Gastrocnemius medialis (tissue), 4 donors: ENCODE results near the gene PFKM. TPM values are rescaled to one million over a fixed set of nuclear protein-coding genes. Genes with fewer than 3 reads are reported as not detected.

Source experiments
- ATAC-seq, 2 donors: fragments of 150-250 bp; one replicate each; pipeline ENCODE4 v1.9.1; 2016
- DNase-seq, 2 donors: peaks; one replicate each; pipeline ENCODE4 v3.0.0-alpha.2; 2019
- H3K27ac ChIP-seq, 4 donors: fragments of 200-600 bp; sonication (generic); 1 replicate in 1 of 4; 2 replicates in 3 of 4; pipeline ENCODE4 v1.5.1; 2016 to 2018; ENCODE audit warnings: mild to moderate bottlenecking in 2 of 4, moderate library complexity in 1 of 4
- H3K27me3 ChIP-seq, 3 donors: fragments of 200-600 bp; sonication (generic) in 2 of 3; 1 replicate in 1 of 3; 2 replicates in 2 of 3; pipeline versions ENCODE4 v1.5.1 to v1.6.0; 2016 to 2019; ENCODE audit warnings: mild to moderate bottlenecking in 1 of 3, moderate library complexity in 1 of 3
- H3K36me3 ChIP-seq, 2 donors: fragments of 200-600 bp; sonication (generic) in 1 of 2; one replicate each; pipeline ENCODE4 v1.5.1; 2017 to 2018
- H3K4me1 ChIP-seq, 2 donors: fragments of 200-600 bp; sonication (generic) in 1 of 2; one replicate each; pipeline ENCODE4 v1.5.1; 2016 to 2017; ENCODE audit warnings: mild to moderate bottlenecking in 2 of 2
- H3K4me3 ChIP-seq, 4 donors: fragments of 200-600 bp; sonication (generic) in 3 of 4; 1 replicate in 1 of 4; 2 replicates in 3 of 4; pipeline ENCODE4 v1.5.1; 2016 to 2019; ENCODE audit warnings: mild to moderate bottlenecking in 2 of 4
- H3K9me3 ChIP-seq, 3 donors: fragments of 200-600 bp; sonication (generic) in 2 of 3; 1 replicate in 1 of 3; 2 replicates in 2 of 3; pipeline ENCODE4 v1.5.1; 2016 to 2019
- CTCF ChIP-seq, 5 experiments: fragments of 450-650 bp in 3 of 5; fragments of 200-600 bp in 2 of 5; sonication (generic) in 2 of 5; IDR thresholded peaks in 4 of 5; conservative IDR thresholded peaks in 1 of 5; 1 replicate in 4 of 5; 2 replicates in 1 of 5; pipeline ENCODE4 v1.5.1; 2016 to 2019; ENCODE audit warnings: antibody characterized with exemption in 5 of 5, mild to moderate bottlenecking in 3 of 5, moderate library complexity in 3 of 5
- POLR2A ChIP-seq, 2 donors: fragments of 450-650 bp; IDR thresholded peaks; one replicate each; pipeline ENCODE4 v1.6.1; 2017; ENCODE audit warnings: antibody characterized with exemption in 2 of 2, mild to moderate bottlenecking in 2 of 2, moderate library complexity in 2 of 2
- in situ Hi-C, 4 donors: fragments of 200-750 bp; cut with MboI; loops; one replicate each; pipeline versions ENCODE4 v1.15.0 to v1.8.0; 2017; ENCODE audit warnings: low sequenced_read_pairs in 4 of 4
- intact Hi-C: fragments of 100-400 bp; cut with DNase I; formaldehyde crosslinking; loops from one replicate; pipeline ENCODE4 v1.15.1; 2023; ENCODE audit warnings: low total_unique reads
- total RNA-seq, 4 donors: library from RNA; depleted of rRNA; stranded (reverse); fragments of >200 nt; gene quantifications; one replicate each; pipeline versions ENCODE4 v1.1.0 to v1.2.3, GENCODE V29; 2016

PFKM gene
- total RNA-seq, 4 donors from 2014 or later = 341 to 1,022 (median 763) TPM

GRCh38 chr12:48169011-48169410 is 49.8 kb downstream of the PFKM start:
- ATAC-seq = no peak
- no peaks in the 10 kb centered on the region for H3K27me3 ChIP-seq
- no peak for TF ChIP-seq POLR2A (IDR thresholded peaks at IDR 0.05)
- no peak for TF ChIP-seq CTCF (IDR thresholded peaks at IDR 0.05 in 4 of 5, conservative IDR thresholded peaks at IDR 0.05 in 1 of 5)
- DNase-seq = no peak
- intact Hi-C loops = loop anchor here (10.0 kb wide), 1 partner anchor 354 kb away; the partner anchor contains the start of gene HDAC7
- no peaks in the 10 kb centered on the region for H3K36me3 ChIP-seq
- H3K9me3 ChIP-seq = no peaks in the 10 kb centered on the region
- H3K27ac ChIP-seq = no peak overlapping the region
- in situ Hi-C loops = loop anchor here in 3 of 4 donors (5.0 to 10.0 kb wide), 3 partner anchors 67 to 87 kb away; no protein-coding TSS in a partner anchor
- peaks cover 4 to 11% of the 10 kb centered on the region in 2 donors for H3K4me1 ChIP-seq
- no peak overlapping the region for H3K4me3 ChIP-seq

DNA sequence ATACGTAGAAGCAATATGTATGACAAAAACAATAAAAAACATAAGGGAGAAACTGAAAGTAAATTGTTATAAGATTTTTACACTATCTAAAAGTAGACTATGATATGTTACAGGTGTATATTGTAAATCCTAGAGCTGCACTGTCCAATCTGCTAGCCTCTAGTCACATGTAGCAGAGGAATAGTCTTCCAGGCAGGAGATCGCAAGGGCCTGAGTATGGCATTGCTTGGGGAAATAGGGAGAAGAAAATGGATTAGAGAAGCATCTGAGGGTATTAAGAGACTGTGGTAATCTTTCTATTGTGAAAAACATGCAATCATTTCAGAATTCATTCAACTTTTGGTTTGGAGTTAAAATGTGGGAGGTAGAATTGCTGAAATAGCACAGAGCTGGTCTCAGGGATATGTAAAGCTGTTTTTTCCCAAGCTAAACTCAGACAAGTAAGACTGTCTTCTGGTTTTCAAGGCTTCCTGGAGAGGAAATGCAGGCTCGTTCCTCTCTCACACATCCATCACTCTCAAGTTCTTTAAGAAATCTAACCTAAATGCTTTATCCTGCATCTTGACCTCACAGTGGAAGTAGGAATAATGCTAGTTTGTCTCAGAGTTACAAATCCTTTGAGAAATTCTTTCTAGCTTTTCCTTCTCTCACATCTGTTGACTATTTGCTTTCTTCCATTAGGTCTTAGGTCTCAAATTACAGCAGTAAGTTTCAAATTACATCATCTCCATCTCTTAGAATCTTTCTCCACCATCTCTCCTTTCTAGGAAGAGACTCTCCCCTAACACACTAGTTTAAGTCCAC is 56.7 kb downstream of the PFKM start:
- Histone ChIP-seq H3K27ac (peak overlapping the region in 1 of 4 donors; percentile 0), H3K9me3 (no peaks in the 10 kb centered on the region), H3K4me1 (no peaks in the 10 kb centered on the region), H3K27me3 (peaks cover 6 to 15% (median 8%) of the 10 kb centered on the region in 3 donors), H3K4me3 (no peak overlapping the region), H3K36me3 (no peaks in the 10 kb centered on the region)
- ATAC-seq = no peak
- TF ChIP-seq CTCF (IDR thresholded peaks at IDR 0.05 in 4 of 5, conservative IDR thresholded peaks at IDR 0.05 in 1 of 5) (no peak), POLR2A (IDR thresholded peaks at IDR 0.05) (no peak)
- in situ Hi-C loops = loop anchor here in 3 of 4 donors (10.0 to 25.0 kb wide), 2 partner anchors 91 to 214 kb away; partner anchors contain the start of gene TMEM106C (in 3 of the 3)
- intact Hi-C loops = no loop called here
- no peak for DNase-seq

DNA sequence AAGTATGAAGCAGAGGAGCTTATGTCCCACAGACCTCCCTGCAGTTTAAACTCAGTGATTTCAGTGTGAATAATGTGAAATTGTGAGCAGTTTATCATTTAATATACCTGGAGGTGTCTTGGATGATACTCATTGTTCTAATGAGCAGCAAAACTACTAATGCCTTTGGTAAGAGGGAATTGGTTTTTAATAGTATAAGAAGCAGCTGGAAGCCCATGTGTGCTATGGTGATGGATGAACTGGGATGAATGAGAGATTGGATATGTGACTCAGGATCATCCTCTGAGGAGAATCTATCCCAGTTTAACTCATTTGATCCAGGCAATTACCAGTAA is 57.2 kb downstream of the PFKM start:
- in situ Hi-C loops = loop anchor here in 3 of 4 donors (10.0 to 25.0 kb wide), 2 partner anchors 92 to 214 kb away; partner anchors contain the start of gene TMEM106C (in 3 of the 3)
- ATAC-seq = no peak
- intact Hi-C loops = no loop called here
- Histone ChIP-seq H3K27ac (no peak overlapping the region), H3K9me3 (no peaks in the 10 kb centered on the region), H3K36me3 (no peaks in the 10 kb centered on the region), H3K4me1 (no peaks in the 10 kb centered on the region), H3K4me3 (no peak overlapping the region), H3K27me3 (peaks cover 12 to 21% (median 14%) of the 10 kb centered on the region in 3 donors)
- TF ChIP-seq POLR2A (IDR thresholded peaks at IDR 0.05) (no peak), CTCF (IDR thresholded peaks at IDR 0.05 in 4 of 5, conservative IDR thresholded peaks at IDR 0.05 in 1 of 5) (no peak)
- no peak for DNase-seq

GRCh38 chr12:48177982-48178381 is 58.8 kb downstream of the PFKM start:
- ATAC-seq (no peak), DNase-seq (no peak)
- no peak overlapping the region for H3K27ac ChIP-seq
- no peaks in the 10 kb centered on the region for H3K9me3 ChIP-seq
- H3K27me3 ChIP-seq = peaks cover 28 to 37% (median 30%) of the 10 kb centered on the region in 3 donors
- no peak overlapping the region for H3K4me3 ChIP-seq
- intact Hi-C loops = no loop called here
- TF ChIP-seq POLR2A (IDR thresholded peaks at IDR 0.05) (no peak), CTCF (IDR thresholded peaks at IDR 0.05 in 4 of 5, conservative IDR thresholded peaks at IDR 0.05 in 1 of 5) (no peak)
- H3K36me3 ChIP-seq = no peaks in the 10 kb centered on the region
- in situ Hi-C loops = loop anchor here in 3 of 4 donors (10.0 to 25.0 kb wide), 2 partner anchors 93 to 216 kb away; partner anchors contain the start of gene TMEM106C (in 3 of the 3)
- peaks cover 7 to 9% of the 10 kb centered on the region in 2 donors for H3K4me1 ChIP-seq
